ENCODE results near the gene NCEH1. TPM values are rescaled to one million over a fixed set of nuclear protein-coding genes. Genes with fewer than 3 reads are reported as not detected.

NCEH1 gene
- total and polyA plus RNA-seq, 2 of the 13 experiments (the other 11 are each of a cell fraction or from before 2014, with no cell fraction given) = 12.9 to 21.4 TPM

DNA sequence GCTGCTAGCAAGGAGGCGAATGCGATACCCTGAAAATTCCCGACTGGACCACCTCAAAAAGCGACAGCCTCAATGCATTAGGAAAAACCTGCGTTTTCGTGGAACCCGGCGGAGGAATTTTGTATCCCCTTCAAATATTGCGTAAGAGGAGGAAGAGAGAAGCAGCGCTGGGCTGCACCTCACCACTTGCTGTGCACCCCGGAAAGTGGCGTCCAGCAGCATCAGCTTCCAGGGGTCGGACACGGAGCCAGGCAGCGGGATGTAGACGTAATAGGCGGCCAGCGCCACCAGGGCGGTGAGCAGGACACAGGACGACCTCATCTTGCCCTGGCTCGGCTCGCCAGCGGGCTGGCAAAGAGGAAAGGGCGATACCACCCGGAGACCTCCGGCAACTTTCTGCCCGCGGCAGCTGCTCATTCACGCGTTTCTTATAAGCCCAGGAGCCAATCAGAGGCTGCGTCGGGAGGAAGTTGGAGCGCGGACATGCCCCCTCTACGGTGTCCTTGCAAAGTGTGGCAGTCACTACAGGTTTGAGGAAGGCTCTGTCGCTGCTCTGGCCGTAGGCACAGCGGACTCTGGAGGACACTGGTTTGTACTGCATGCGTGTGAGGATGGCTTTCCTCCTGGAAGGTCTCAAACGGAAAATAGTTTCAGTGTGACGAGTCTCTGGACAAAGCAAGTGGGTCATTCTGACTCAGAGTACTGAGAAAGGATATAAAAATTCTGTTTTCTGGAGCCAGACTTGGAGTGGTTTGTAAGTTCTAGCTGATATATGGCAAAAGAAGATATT, at the start of gene NCEH1 (continued):
- TF ChIP-seq KAT2B (IDR thresholded peaks at IDR 0.05; ENCODE audit: borderline replicate concordance, low read depth, low read length) = no peak
- peak; percentile 67; the same call in 1 of the 2 replicates for TF ChIP-seq GMEB2 (CRISPR knock-in tag; IDR thresholded peaks at IDR 0.05; ENCODE audit: low read depth)
- 0 out of 2 replicates have a peak, but pooled peaks have one; percentile 34 for TF ChIP-seq ZSCAN21 (CRISPR knock-in tag; IDR thresholded peaks at IDR 0.05; ENCODE audit: borderline replicate concordance)
- peak; percentile 70 for TF ChIP-seq ASH2L (IDR thresholded peaks at IDR 0.05; ENCODE audit: insufficient read length, low read depth, low read length)
- TF ChIP-seq SOX5 (CRISPR knock-in tag; IDR thresholded peaks at IDR 0.05; ENCODE audit: borderline replicate concordance) = peak; percentile 36; the same call in 1 of the 2 replicates
- 0 out of 2 replicates have a peak, but pooled peaks have one; percentile 70 for TF ChIP-seq TOE1 (CRISPR knock-in tag; IDR thresholded peaks at IDR 0.05)
- TF ChIP-seq PAX8 (CRISPR knock-in tag; IDR thresholded peaks at IDR 0.05; ENCODE audit: borderline replicate concordance) = no peak
- TF ChIP-seq NFAT5 (CRISPR knock-in tag; IDR thresholded peaks at IDR 0.05) = 0 out of 2 replicates have a peak, but pooled peaks have one; percentile 23
- peak; percentile 76 for TF ChIP-seq SAP130 (CRISPR knock-in tag; IDR thresholded peaks at IDR 0.05; ENCODE audit: low read depth)
- TF ChIP-seq ZFP37 (CRISPR knock-in tag; IDR thresholded peaks at IDR 0.05; ENCODE audit: borderline replicate concordance) = 0 out of 2 replicates have a peak, but pooled peaks have one; percentile 40
- peak; percentile 61 for TF ChIP-seq HDAC1 (CRISPR knock-in tag; IDR thresholded peaks at IDR 0.05)
- no peak for TF ChIP-seq MBNL3 (CRISPR knock-in tag; conservative IDR thresholded peaks at IDR 0.05)
- TF ChIP-seq TARDBP (CRISPR knock-in tag; IDR thresholded peaks at IDR 0.05) = peak; percentile 69
- TF ChIP-seq TFAP4 (IDR thresholded peaks at IDR 0.05; ENCODE audit: borderline replicate concordance, low read depth) = peak; percentile 66
- TF ChIP-seq GATA4 (IDR thresholded peaks at IDR 0.05; ENCODE audit: borderline replicate concordance, low read depth) = peak; percentile 55; the same call in 1 of the 2 replicates
- TF ChIP-seq ZNF160 (CRISPR knock-in tag; IDR thresholded peaks at IDR 0.05) = peak; percentile 62; the same call in 1 of the 2 replicates
- peak; percentile 82 for TF ChIP-seq ZNF292 (CRISPR knock-in tag; IDR thresholded peaks at IDR 0.05; ENCODE audit: borderline replicate concordance, low read depth)
- TF ChIP-seq ZNF644 (CRISPR knock-in tag; IDR thresholded peaks at IDR 0.05; ENCODE audit: low read depth) = no peak
